Measurements from ENCODE around the gene SLC30A5.

- no peak for TF ChIP-seq CTCF (IDR thresholded peaks at IDR 0.05)
- TF ChIP-seq EZH2 (IDR thresholded peaks at IDR 0.05; ENCODE audit: borderline replicate concordance, insufficient read depth, low read depth, low read length, poor library complexity, severe bottlenecking), result no peak
Measured at GRCh38 chr5:69074664-69075521, 18.9 kb upstream of the SLC30A5 start.
